Esophagus muscularis mucosa (tissue), 4 donors: Measurements from ENCODE around the gene STX1A.

ENCODE experiments used
- CTCF ChIP-seq, 3 experiments: fragments of 200-600 bp in 2 of 3; fragments of 450-650 bp in 1 of 3; sonication (generic) in 2 of 3; IDR thresholded peaks; one replicate each; pipeline ENCODE4 v1.5.1; 2017 to 2019; ENCODE audit warnings: antibody characterized with exemption in 3 of 3, mild to moderate bottlenecking in 2 of 3, moderate library complexity in 1 of 3
- EP300 ChIP-seq: sonication (generic); formaldehyde crosslinking; IDR thresholded peaks from one replicate; pipeline ENCODE4 v1.6.1; 2017; ENCODE audit warnings: antibody characterized with exemption
- POLR2A ChIP-seq: fragments of 450-650 bp; IDR thresholded peaks from one replicate; pipeline ENCODE4 v1.6.1; 2017; ENCODE audit warnings: antibody characterized with exemption, moderate library complexity, mild to moderate bottlenecking, low read depth
- POLR2AphosphoS5 ChIP-seq, 2 donors: sonication (generic); formaldehyde crosslinking; IDR thresholded peaks; one replicate each; pipeline ENCODE4 v1.6.1; 2017; ENCODE audit warnings: antibody characterized with exemption in 2 of 2

- TF ChIP-seq CTCF (IDR thresholded peaks at IDR 0.05) (no peak), POLR2A (no peak), EP300 (no peak), POLR2AphosphoS5 (IDR thresholded peaks at IDR 0.05) (no peak)
Observed at GRCh38 chr7:73761854-73762658, 42.6 kb upstream of the STX1A start.
